HG03039 (cell line): ENCODE measurements around the gene CD200.

ENCODE experiments used
- ATAC-seq: cut with Tn5 transposase; IDR thresholded peaks from one replicate; pipeline ENCODE4 v1.9.1; 2021; ENCODE audit warnings: mild to moderate bottlenecking, moderate library complexity; ENCODE audit not compliant: unreplicated experiment

Gene CD200

GRCh38 chr3:112333002-112333380, at the start of gene CD200:
CD200 (plus strand) TSS chr3:112333156; CDS start chr3:112333213, 57 bp downstream.
- no peak for ATAC-seq

- no peak for ATAC-seq
These were observed 43.9 kb upstream of the CD200 start for GRCh38 chr3:112289011-112289410.

GRCh38 chr3:112293368-112294321, 39.3 kb upstream of the CD200 start, which contains the start of gene SLC9C1:
SLC9C1 (minus strand) TSS chr3:112294216; CDS start chr3:112286791, 7,425 bp downstream.
- peak; percentile 45 for ATAC-seq

- ATAC-seq, result no peak
These were observed 35.2 kb upstream of the CD200 start for GRCh38 chr3:112297714-112298113.

- no peak for ATAC-seq
These were observed 34.2 kb upstream of the CD200 start for GRCh38 chr3:112298781-112299180.

GRCh38 chr3:112302150-112302830, 30.7 kb upstream of the CD200 start:
- no peak for ATAC-seq

GRCh38 chr3:112302881-112303763, 29.8 kb upstream of the CD200 start:
- no peak for ATAC-seq

GRCh38 chr3:112303764-112304325, 29.1 kb upstream of the CD200 start:
- no peak for ATAC-seq

GRCh38 chr3:112304611-112305010, 28.3 kb upstream of the CD200 start:
- no peak for ATAC-seq

GRCh38 chr3:112306825-112307224, 26.1 kb upstream of the CD200 start:
- no peak for ATAC-seq

GRCh38 chr3:112307557-112307956, 25.4 kb upstream of the CD200 start:
- no peak for ATAC-seq

GRCh38 chr3:112308151-112308911, 24.6 kb upstream of the CD200 start:
- no peak for ATAC-seq

GRCh38 chr3:112314649-112315048, 18.3 kb upstream of the CD200 start:
- no peak for ATAC-seq

- no peak for ATAC-seq
These were observed 17.2 kb upstream of the CD200 start for GRCh38 chr3:112315791-112316190.

- ATAC-seq, result no peak
These were observed 13.3 kb upstream of the CD200 start for GRCh38 chr3:112319516-112320276.

GRCh38 chr3:112320691-112321090, 12.3 kb upstream of the CD200 start:
- no peak for ATAC-seq

- ATAC-seq, result no peak
These were observed 10.9 kb upstream of the CD200 start for GRCh38 chr3:112321867-112322652.

- peak; percentile 93 for ATAC-seq
These were observed 5.5 kb upstream of the CD200 start for GRCh38 chr3:112327371-112327951.
